Panc1 (cell line): ENCODE results near the gene FOXK2.

Source experiments
- POLR2AphosphoS5 ChIP-seq: IDR thresholded peaks from 2 replicates; pipeline ENCODE4 v1.6.1; 2012; ENCODE audit warnings: mild to moderate bottlenecking, low read depth, low read length, moderate library complexity
- SIN3A ChIP-seq: IDR thresholded peaks from 2 replicates; pipeline ENCODE4 v1.6.1; 2012; ENCODE audit warnings: low read depth, mild to moderate bottlenecking, low read length, moderate library complexity, borderline replicate concordance; ENCODE audit not compliant: insufficient read depth
- TCF7L2 ChIP-seq: IDR thresholded peaks from 2 replicates; pipeline ENCODE4 v1.6.1; 2011; ENCODE audit warnings: mild to moderate bottlenecking, low read depth, low read length, inconsistent platforms
- TF ChIP-seq, protein P1 (sequence below): fragments of 450-650 bp; IDR thresholded peaks from 2 replicates; pipeline ENCODE4 v1.5.1; 2017; ENCODE audit warnings: mild to moderate bottlenecking
- TF ChIP-seq, protein P2 (sequence below), 2 experiments: IDR thresholded peaks; 2 replicates each; pipeline ENCODE4 v1.6.1; 2011 to 2012; ENCODE audit warnings: low read depth in 2 of 2, control low read depth in 1 of 2, low read length in 1 of 2, mild to moderate bottlenecking in 1 of 2, moderate library complexity in 1 of 2; ENCODE audit not compliant: insufficient read depth in 1 of 2

DNA sequence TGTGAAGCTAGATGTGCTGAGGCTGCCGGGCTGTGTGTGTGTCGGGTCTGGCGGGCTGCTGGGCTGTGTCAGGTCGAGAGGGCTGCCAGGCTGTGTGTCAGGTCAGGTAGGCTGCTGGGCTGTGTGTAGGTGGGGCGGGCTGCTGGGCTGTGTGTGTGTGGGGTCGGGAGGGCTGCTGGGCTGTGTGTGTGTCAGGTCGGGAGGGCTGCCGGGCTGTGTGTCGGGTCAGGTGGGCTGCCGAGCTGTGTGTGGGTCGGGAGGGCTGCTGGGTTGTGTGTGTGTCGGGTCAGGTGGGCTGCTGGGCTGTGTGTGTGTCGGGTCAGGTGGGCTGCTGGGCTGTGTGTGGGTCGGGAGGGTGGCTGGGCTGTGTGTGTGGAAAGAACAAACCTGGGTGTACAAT lies 120.1 kb downstream of the FOXK2 start:
- TF ChIP-seq, protein P1, sequence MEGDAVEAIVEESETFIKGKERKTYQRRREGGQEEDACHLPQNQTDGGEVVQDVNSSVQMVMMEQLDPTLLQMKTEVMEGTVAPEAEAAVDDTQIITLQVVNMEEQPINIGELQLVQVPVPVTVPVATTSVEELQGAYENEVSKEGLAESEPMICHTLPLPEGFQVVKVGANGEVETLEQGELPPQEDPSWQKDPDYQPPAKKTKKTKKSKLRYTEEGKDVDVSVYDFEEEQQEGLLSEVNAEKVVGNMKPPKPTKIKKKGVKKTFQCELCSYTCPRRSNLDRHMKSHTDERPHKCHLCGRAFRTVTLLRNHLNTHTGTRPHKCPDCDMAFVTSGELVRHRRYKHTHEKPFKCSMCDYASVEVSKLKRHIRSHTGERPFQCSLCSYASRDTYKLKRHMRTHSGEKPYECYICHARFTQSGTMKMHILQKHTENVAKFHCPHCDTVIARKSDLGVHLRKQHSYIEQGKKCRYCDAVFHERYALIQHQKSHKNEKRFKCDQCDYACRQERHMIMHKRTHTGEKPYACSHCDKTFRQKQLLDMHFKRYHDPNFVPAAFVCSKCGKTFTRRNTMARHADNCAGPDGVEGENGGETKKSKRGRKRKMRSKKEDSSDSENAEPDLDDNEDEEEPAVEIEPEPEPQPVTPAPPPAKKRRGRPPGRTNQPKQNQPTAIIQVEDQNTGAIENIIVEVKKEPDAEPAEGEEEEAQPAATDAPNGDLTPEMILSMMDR = no peak
- no peak for TF ChIP-seq SIN3A
- no peak for TF ChIP-seq POLR2AphosphoS5
- TF ChIP-seq TCF7L2 = no peak
- TF ChIP-seq, protein P2, sequence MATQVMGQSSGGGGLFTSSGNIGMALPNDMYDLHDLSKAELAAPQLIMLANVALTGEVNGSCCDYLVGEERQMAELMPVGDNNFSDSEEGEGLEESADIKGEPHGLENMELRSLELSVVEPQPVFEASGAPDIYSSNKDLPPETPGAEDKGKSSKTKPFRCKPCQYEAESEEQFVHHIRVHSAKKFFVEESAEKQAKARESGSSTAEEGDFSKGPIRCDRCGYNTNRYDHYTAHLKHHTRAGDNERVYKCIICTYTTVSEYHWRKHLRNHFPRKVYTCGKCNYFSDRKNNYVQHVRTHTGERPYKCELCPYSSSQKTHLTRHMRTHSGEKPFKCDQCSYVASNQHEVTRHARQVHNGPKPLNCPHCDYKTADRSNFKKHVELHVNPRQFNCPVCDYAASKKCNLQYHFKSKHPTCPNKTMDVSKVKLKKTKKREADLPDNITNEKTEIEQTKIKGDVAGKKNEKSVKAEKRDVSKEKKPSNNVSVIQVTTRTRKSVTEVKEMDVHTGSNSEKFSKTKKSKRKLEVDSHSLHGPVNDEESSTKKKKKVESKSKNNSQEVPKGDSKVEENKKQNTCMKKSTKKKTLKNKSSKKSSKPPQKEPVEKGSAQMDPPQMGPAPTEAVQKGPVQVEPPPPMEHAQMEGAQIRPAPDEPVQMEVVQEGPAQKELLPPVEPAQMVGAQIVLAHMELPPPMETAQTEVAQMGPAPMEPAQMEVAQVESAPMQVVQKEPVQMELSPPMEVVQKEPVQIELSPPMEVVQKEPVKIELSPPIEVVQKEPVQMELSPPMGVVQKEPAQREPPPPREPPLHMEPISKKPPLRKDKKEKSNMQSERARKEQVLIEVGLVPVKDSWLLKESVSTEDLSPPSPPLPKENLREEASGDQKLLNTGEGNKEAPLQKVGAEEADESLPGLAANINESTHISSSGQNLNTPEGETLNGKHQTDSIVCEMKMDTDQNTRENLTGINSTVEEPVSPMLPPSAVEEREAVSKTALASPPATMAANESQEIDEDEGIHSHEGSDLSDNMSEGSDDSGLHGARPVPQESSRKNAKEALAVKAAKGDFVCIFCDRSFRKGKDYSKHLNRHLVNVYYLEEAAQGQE (IDR thresholded peaks at IDR 0.05; ENCODE audit: insufficient read depth in 1 of 2, low read depth in 2 of 2, low read length in 1 of 2) = no peak
